ENCODE measurements around the gene LRBA. TPM values are rescaled to one million over a fixed set of nuclear protein-coding genes. Genes with fewer than 3 reads are reported as not detected.

The LRBA gene
- total RNA-seq, 4 donors from 2014 or later, result 28.3 to 38.2 (median 32.1) TPM

- TF ChIP-seq CTCF (IDR thresholded peaks at IDR 0.05; ENCODE audit: low read depth), result no peak
These were observed 64.3 kb downstream of the LRBA start for GRCh38 chr4:150950657-150951288.

- TF ChIP-seq CTCF (IDR thresholded peaks at IDR 0.05; ENCODE audit: low read depth), result no peak
These were observed 65.1 kb downstream of the LRBA start for GRCh38 chr4:150949943-150950342.

GRCh38 chr4:150949342-150949741, 65.7 kb downstream of the LRBA start:
- no peak for TF ChIP-seq CTCF (IDR thresholded peaks at IDR 0.05; ENCODE audit: low read depth)

- TF ChIP-seq CTCF (IDR thresholded peaks at IDR 0.05; ENCODE audit: low read depth), result no peak
These were observed 66.4 kb downstream of the LRBA start for GRCh38 chr4:150948710-150949109.

- no peak for TF ChIP-seq CTCF (IDR thresholded peaks at IDR 0.05; ENCODE audit: low read depth)
These were observed 67.0 kb downstream of the LRBA start for GRCh38 chr4:150948074-150948473.

- TF ChIP-seq CTCF (IDR thresholded peaks at IDR 0.05; ENCODE audit: low read depth), result no peak
These were observed 70.4 kb downstream of the LRBA start for GRCh38 chr4:150944660-150945059.

- TF ChIP-seq CTCF (IDR thresholded peaks at IDR 0.05; ENCODE audit: low read depth), result no peak
These were observed 71.3 kb downstream of the LRBA start for GRCh38 chr4:150943818-150944217.
